Ishikawa (cell line): ENCODE results near the gene MNT.

Source experiments
- CEBPB ChIP-seq: IDR thresholded peaks from 2 replicates; pipeline ENCODE4 v1.6.1; 2012
- CREB1 ChIP-seq: IDR thresholded peaks from 2 replicates; pipeline ENCODE4 v1.6.1; 2012; ENCODE audit warnings: low read depth
- EGR1 ChIP-seq: IDR thresholded peaks from 2 replicates; pipeline ENCODE4 v1.6.1; 2012
- EP300 ChIP-seq: IDR thresholded peaks from 2 replicates; pipeline ENCODE4 v1.6.1; 2012; ENCODE audit warnings: borderline replicate concordance
- FOXM1 ChIP-seq: IDR thresholded peaks from 2 replicates; pipeline ENCODE4 v1.6.1; 2012; ENCODE audit warnings: low read depth, borderline replicate concordance
- NFIC ChIP-seq: IDR thresholded peaks from 2 replicates; pipeline ENCODE4 v1.6.1; 2012
- RAD21 ChIP-seq: IDR thresholded peaks from 2 replicates; pipeline ENCODE4 v1.6.1; 2012; ENCODE audit warnings: low read depth
- TAF1 ChIP-seq: IDR thresholded peaks from 2 replicates; pipeline ENCODE4 v1.6.1; 2012; ENCODE audit warnings: low read depth, mild to moderate bottlenecking
- TCF12 ChIP-seq: IDR thresholded peaks from 2 replicates; pipeline ENCODE4 v1.6.1; 2012; ENCODE audit warnings: low read depth
- TEAD4 ChIP-seq: IDR thresholded peaks from 2 replicates; pipeline ENCODE4 v1.6.1; 2012
- YY1 ChIP-seq: IDR thresholded peaks from 2 replicates; pipeline ENCODE4 v1.6.1; 2012; ENCODE audit warnings: low read depth
- ZBTB7A ChIP-seq: IDR thresholded peaks from 2 replicates; pipeline ENCODE4 v1.6.1; 2012; ENCODE audit warnings: low read depth
- TF ChIP-seq, protein P1 (sequence below): IDR thresholded peaks from 2 replicates; pipeline ENCODE4 v1.6.1; 2012; ENCODE audit warnings: low read depth, mild to moderate bottlenecking
- TF ChIP-seq, protein P2 (sequence below): IDR thresholded peaks from 2 replicates; pipeline ENCODE4 v1.6.1; 2012
- TF ChIP-seq, protein P3 (sequence below): IDR thresholded peaks from 2 replicates; pipeline ENCODE4 v1.6.1; 2012

Gene MNT

DNA sequence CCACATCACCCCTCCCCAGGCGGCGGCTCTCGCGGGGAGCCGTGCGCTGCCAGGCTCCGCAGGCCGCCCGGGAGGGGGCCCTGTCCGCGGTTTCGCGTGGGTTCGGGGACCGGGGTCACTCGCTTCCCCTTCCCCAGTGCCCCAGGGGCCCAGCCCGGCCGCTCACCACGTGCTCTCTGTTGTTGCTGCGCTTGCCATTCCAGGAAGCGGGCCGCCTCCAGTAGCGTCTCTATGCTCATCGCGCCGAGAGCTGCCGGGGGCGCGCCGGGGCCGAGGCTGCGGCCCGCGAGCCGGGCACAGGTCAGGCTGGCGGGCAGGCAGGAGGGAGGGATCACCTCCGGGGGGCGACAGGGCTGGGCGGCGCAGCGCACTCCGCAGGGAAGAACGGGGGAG lies 390 bp downstream of the MNT start:
- TF ChIP-seq, protein P1, sequence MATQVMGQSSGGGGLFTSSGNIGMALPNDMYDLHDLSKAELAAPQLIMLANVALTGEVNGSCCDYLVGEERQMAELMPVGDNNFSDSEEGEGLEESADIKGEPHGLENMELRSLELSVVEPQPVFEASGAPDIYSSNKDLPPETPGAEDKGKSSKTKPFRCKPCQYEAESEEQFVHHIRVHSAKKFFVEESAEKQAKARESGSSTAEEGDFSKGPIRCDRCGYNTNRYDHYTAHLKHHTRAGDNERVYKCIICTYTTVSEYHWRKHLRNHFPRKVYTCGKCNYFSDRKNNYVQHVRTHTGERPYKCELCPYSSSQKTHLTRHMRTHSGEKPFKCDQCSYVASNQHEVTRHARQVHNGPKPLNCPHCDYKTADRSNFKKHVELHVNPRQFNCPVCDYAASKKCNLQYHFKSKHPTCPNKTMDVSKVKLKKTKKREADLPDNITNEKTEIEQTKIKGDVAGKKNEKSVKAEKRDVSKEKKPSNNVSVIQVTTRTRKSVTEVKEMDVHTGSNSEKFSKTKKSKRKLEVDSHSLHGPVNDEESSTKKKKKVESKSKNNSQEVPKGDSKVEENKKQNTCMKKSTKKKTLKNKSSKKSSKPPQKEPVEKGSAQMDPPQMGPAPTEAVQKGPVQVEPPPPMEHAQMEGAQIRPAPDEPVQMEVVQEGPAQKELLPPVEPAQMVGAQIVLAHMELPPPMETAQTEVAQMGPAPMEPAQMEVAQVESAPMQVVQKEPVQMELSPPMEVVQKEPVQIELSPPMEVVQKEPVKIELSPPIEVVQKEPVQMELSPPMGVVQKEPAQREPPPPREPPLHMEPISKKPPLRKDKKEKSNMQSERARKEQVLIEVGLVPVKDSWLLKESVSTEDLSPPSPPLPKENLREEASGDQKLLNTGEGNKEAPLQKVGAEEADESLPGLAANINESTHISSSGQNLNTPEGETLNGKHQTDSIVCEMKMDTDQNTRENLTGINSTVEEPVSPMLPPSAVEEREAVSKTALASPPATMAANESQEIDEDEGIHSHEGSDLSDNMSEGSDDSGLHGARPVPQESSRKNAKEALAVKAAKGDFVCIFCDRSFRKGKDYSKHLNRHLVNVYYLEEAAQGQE = no peak
- TF ChIP-seq ZBTB7A (peak; percentile 38; the same call in 1 of the 2 replicates), CEBPB (no peak), TAF1 (peak; percentile 7; the same call in 1 of the 2 replicates), FOXM1 (no peak), NFIC (no peak), YY1 (no peak), CREB1 (no peak), RAD21 (no peak), TCF12 (no peak; the same call in 1 of the 2 replicates), EGR1 (no peak), TEAD4 (no peak), EP300 (0 out of 2 replicates have a peak, but pooled peaks have one; percentile 22)
- TF ChIP-seq, protein P2, sequence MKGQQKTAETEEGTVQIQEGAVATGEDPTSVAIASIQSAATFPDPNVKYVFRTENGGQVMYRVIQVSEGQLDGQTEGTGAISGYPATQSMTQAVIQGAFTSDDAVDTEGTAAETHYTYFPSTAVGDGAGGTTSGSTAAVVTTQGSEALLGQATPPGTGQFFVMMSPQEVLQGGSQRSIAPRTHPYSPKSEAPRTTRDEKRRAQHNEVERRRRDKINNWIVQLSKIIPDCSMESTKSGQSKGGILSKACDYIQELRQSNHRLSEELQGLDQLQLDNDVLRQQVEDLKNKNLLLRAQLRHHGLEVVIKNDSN = peak; percentile 68
- TF ChIP-seq, protein P3, sequence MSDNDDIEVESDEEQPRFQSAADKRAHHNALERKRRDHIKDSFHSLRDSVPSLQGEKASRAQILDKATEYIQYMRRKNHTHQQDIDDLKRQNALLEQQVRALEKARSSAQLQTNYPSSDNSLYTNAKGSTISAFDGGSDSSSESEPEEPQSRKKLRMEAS = peak; percentile 90

DNA sequence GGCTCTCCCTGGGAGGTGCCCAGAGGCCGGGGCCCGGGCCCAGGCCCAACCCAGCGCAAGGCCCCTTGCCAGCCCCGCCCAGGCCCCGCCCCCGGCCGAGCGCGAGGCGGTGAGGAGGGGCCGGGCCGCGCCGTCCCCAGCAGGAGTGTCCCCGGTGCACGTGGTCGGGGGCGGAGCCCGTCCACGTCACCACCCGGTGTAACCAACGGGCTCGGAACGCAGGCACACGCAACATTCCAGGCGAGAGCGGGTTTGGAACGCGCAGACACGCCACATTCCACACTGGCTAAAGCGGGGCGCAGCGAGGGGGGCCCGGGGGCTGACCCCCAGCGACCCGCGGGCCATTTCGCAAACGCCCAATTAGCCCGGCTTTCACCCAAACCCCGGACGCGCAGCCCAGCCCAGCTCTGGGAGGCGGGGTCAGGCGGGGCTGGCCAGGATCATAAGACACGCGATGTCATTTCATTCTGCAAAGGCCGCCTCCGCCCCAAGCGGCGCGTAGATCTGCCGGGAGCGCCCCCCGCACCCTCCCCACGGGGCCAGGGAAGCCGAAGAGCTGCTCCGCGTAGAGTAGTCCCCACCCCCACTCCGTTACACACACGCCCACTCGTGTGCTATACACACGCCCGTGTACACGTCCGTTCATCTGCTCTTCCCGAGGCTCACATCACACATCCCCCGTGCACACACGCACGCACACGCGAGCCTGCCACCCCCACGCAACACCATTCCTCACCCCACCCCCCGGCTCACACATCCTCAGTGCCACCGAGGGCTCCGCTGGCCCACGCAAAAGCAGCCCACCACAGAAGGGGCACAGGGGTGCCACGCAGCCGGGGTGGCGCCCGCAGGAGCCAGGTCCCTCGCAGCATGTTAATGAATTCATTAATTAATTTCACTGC lies 1.0 kb downstream of the MNT start:
- TF ChIP-seq, protein P2 = peak; percentile 91
- TF ChIP-seq FOXM1 (no peak), ZBTB7A (no peak), TEAD4 (peak; percentile 96), TAF1 (0 out of 2 replicates have a peak, but pooled peaks have one; percentile 12), NFIC (peak; percentile 41), EP300 (no peak), EGR1 (peak; percentile 6; the same call in 1 of the 2 replicates), CREB1 (peak; percentile 78), RAD21 (no peak), CEBPB (peak; percentile 62; the same call in 1 of the 2 replicates), TCF12 (peak; percentile 17; the same call in 1 of the 2 replicates), YY1 (0 out of 2 replicates have a peak, but pooled peaks have one; percentile 12)
- TF ChIP-seq, protein P1 = no peak
- TF ChIP-seq, protein P3 = peak; percentile 93

DNA sequence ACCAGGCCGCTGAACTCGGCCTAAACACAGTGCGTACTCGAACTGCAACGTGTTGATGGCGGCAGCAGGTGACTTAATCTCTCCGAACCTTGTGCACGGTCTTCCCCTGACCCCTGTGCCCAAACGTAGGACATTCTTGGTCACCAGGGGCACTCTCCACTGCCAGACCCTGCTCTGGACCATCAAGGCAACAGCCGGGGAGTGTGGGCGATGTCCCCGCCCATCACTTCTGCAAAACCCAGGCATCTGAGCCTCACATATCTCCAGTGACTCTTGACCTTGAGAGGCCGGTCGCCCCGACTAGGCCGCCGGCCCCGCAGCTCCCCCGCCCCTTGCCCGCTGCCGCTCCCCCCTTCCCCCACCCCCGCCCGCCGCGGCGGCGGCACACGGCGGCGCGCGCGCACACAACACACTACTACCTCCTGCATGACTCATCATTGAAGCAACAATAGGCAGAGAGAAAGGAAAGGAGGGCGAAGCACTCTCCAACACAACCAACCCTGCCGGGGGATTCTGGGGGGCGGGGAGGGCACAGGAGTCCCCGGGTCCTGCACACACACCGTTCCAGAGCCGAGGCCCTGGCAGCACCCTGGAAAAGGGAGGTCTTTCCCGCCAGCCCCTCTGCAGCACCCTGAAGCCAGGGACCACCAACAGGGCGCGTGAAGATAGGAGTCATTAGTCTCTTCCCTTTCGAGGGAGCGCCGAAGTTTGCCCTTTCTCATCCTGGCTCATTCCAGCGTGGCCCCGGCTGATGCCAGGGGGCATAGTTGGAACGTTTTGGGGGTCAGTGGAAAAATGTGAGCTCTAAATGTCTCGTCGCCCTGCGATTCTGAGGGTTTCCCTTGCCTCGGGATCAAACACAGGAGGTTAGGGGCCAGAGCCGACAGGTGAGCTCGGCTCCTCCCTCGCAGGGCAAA lies 1.9 kb downstream of the MNT start:
- TF ChIP-seq NFIC (no peak), FOXM1 (no peak), TEAD4 (no peak), ZBTB7A (no peak)
- TF ChIP-seq, protein P3 = peak; percentile 52; the same call in 1 of the 2 replicates

DNA sequence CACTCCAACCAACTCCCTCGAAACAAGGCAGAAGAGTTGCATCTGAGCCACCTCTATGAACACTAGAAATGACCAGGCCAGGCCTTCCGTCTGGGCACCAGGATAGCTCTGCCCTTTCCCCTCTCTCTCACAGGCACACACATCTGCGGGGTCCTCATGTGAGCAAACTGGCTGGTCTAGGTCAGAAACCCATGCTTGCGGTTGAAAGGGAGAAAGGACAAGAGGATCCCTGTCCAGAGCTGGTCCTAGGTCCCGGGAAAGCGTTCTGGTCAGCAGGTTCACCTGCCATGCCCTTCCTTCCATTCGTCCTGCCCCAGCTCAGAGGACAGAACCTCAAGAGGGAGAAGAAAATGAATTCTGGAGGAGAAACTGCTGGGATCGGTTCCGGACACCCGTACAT lies 2.7 kb downstream of the MNT start:
- TF ChIP-seq, protein P1 = no peak
- TF ChIP-seq CEBPB (no peak), YY1 (no peak), ZBTB7A (no peak), TEAD4 (no peak)
